H1 (cell line): ENCODE measurements around the gene ANGPTL8. TPM values are rescaled to one million over a fixed set of nuclear protein-coding genes. Genes with fewer than 3 reads are reported as not detected.
A peak's percentile ranks its signal among the peaks of the same experiment; 100 is the strongest.

Source experiments
- CTCF ChIA-PET: fragments of 300-600 bp; sonication (Branson Sonifier 250); formaldehyde crosslinking; loops from one replicate; lab custom pipeline; 2021; ENCODE audit not compliant: partially characterized antibody; lab: Charles Lee
- POLR2A ChIA-PET: fragments of 300-600 bp; sonication (Branson Sonifier 250); formaldehyde crosslinking; loops from one replicate; lab custom pipeline; 2021; ENCODE audit warnings: inconsistent platforms; ENCODE audit not compliant: partially characterized antibody; lab: Charles Lee
- DNase-seq, 2 experiments: peaks; one replicate each; pipeline versions ENCODE4 v3.0.0 to v3.0.0-alpha.2; 2010 to 2022; ENCODE audit warnings: low spot score in 2 of 2, low read depth in 1 of 2, mixed read lengths in 1 of 2
- FAIRE-seq: peaks from 2 replicates; lab custom pipeline; 2011; peaks lifted over from hg19 to GRCh38; lab: Jason Lieb, UNC
- H2AFZ ChIP-seq: 2 replicates; pipeline ENCODE4 v1.8.1; 2012; ENCODE audit warnings: low read length, inconsistent platforms
- H2AK5ac ChIP-seq: 2 replicates; pipeline ENCODE4 v1.6.1; 2013; ENCODE audit warnings: low read depth, low read length
- H2BK120ac ChIP-seq: replicated peaks from 2 replicates; pipeline ENCODE3; 2013; ENCODE audit warnings: low read depth, low read length, inconsistent platforms
- H2BK12ac ChIP-seq: 2 replicates; pipeline ENCODE4 v1.6.1; 2013; ENCODE audit warnings: low read depth, low read length
- H2BK15ac ChIP-seq: 2 replicates; pipeline ENCODE4 v1.6.1; 2013; ENCODE audit warnings: low read length
- H2BK20ac ChIP-seq: 2 replicates; pipeline ENCODE4 v1.6.1; 2013; ENCODE audit warnings: low read length
- H2BK5ac ChIP-seq: 2 replicates; pipeline ENCODE4 v1.6.1; 2013; ENCODE audit warnings: low read depth, low read length
- H3K14ac ChIP-seq: 2 replicates; pipeline ENCODE4 v1.6.1; 2013; ENCODE audit warnings: inconsistent platforms; ENCODE audit not compliant: insufficient read length
- H3K18ac ChIP-seq: 2 replicates; pipeline ENCODE4 v1.6.1; 2013; ENCODE audit warnings: low read length; ENCODE audit errors: extremely low read depth
- H3K23ac ChIP-seq: 2 replicates; pipeline ENCODE4 v1.6.1; 2013; ENCODE audit warnings: inconsistent platforms; ENCODE audit not compliant: insufficient read length
- H3K23me2 ChIP-seq: 2 replicates; pipeline ENCODE4 v1.6.1; 2013; ENCODE audit warnings: low read depth, low read length
- H3K27ac ChIP-seq: 2 replicates; pipeline ENCODE4 v1.6.1; 2011; ENCODE audit warnings: low read depth, low read length, inconsistent platforms
- H3K27me3 ChIP-seq, 4 experiments: replicated peaks in 1 of 4; 1 replicate in 1 of 4; 2 replicates in 3 of 4; pipeline versions ENCODE4 v1.6.1 to v1.8.1; 2011 to 2013; ENCODE audit warnings: low read length in 3 of 4, mild to moderate bottlenecking in 3 of 4, inconsistent platforms in 2 of 4, mixed read lengths in 2 of 4, moderate library complexity in 1 of 4; ENCODE audit not compliant: control insufficient read depth in 3 of 4, insufficient read depth in 3 of 4; ENCODE audit errors: extremely low read depth in 1 of 4
- H3K36me3 ChIP-seq, 4 experiments: 2 replicates each; pipeline versions ENCODE4 v1.6.1 to v1.8.1; 2011 to 2013; ENCODE audit warnings: mild to moderate bottlenecking in 4 of 4, low read length in 3 of 4, moderate library complexity in 2 of 4, control low read depth in 1 of 4, inconsistent platforms in 1 of 4; ENCODE audit not compliant: insufficient read depth in 4 of 4, control insufficient read depth in 2 of 4
- H3K4ac ChIP-seq: replicated peaks from 2 replicates; pipeline ENCODE3; 2013; ENCODE audit warnings: low read length, low read depth, mixed read lengths, inconsistent platforms; ENCODE audit not compliant: insufficient read length
- H3K4me1 ChIP-seq, 4 experiments: replicated peaks in 1 of 4; 1 replicate in 1 of 4; 2 replicates in 3 of 4; pipeline versions ENCODE4 v1.6.1 to v1.8.1; 2011 to 2013; ENCODE audit warnings: low read length in 3 of 4, inconsistent platforms in 2 of 4, mixed read lengths in 1 of 4; ENCODE audit not compliant: insufficient read depth in 4 of 4, control insufficient read depth in 3 of 4
- H3K4me2 ChIP-seq, 2 experiments: 2 replicates each; pipeline versions ENCODE4 v1.6.1 to v1.8.1; 2011 to 2013; ENCODE audit warnings: low read depth in 2 of 2, low read length in 2 of 2, control low read depth in 1 of 2, inconsistent platforms in 1 of 2, mild to moderate bottlenecking in 1 of 2; ENCODE audit not compliant: insufficient read depth in 1 of 2
- H3K4me3 ChIP-seq, 4 experiments: fragments of 200-600, 300-600 bp in 1 of 4; sonication (generic), shearing (Covaris generic), sonication (Bioruptor Twin) in 1 of 4; 2 replicates each; pipeline versions ENCODE4 v1.5.1 to v1.8.1; 2011 to 2016; ENCODE audit warnings: low read length in 4 of 4, low read depth in 3 of 4, control low read depth in 2 of 4, inconsistent platforms in 2 of 4, mild to moderate bottlenecking in 2 of 4, mixed read lengths in 1 of 4, moderate library complexity in 1 of 4; ENCODE audit not compliant: insufficient read depth in 2 of 4; ENCODE audit errors: extremely low read depth in 1 of 4
- H3K56ac ChIP-seq: replicated peaks from 2 replicates; pipeline ENCODE3; 2013; ENCODE audit warnings: low read depth, mild to moderate bottlenecking, mixed read lengths, low read length, inconsistent platforms; ENCODE audit not compliant: insufficient read length
- H3K79me1 ChIP-seq: 2 replicates; pipeline ENCODE4 v1.6.1; 2013; ENCODE audit warnings: low read depth, low read length, control low read depth
- H3K79me2 ChIP-seq, 2 experiments: 2 replicates each; pipeline versions ENCODE4 v1.6.1 to v1.8.1; 2012 to 2013; ENCODE audit warnings: low read length in 2 of 2, mild to moderate bottlenecking in 2 of 2, inconsistent platforms in 1 of 2; ENCODE audit not compliant: insufficient read depth in 2 of 2, control insufficient read depth in 1 of 2
- H3K9ac ChIP-seq, 4 experiments: replicated peaks in 1 of 4; 1 replicate in 1 of 4; 2 replicates in 3 of 4; pipeline versions ENCODE4 v1.6.1 to v1.8.1; 2011 to 2013; ENCODE audit warnings: low read depth in 3 of 4, low read length in 3 of 4, control low read depth in 2 of 4, mild to moderate bottlenecking in 2 of 4, moderate library complexity in 2 of 4, inconsistent platforms in 1 of 4; ENCODE audit errors: extremely low read depth in 1 of 4
- H3K9me3 ChIP-seq, 2 experiments: 2 replicates each; pipeline versions ENCODE4 v1.6.1 to v1.8.1; 2012 to 2013; ENCODE audit warnings: mild to moderate bottlenecking in 2 of 2, moderate library complexity in 2 of 2, control low read depth in 1 of 2, inconsistent platforms in 1 of 2, low read depth in 1 of 2, low read length in 1 of 2, mixed read lengths in 1 of 2; ENCODE audit not compliant: insufficient read depth in 2 of 2
- H4K20me1 ChIP-seq, 2 experiments: replicated peaks in 1 of 2; 2 replicates each; pipeline versions ENCODE3 to v1.8.1; 2011 to 2013; ENCODE audit warnings: inconsistent platforms in 2 of 2, low read length in 2 of 2, mild to moderate bottlenecking in 1 of 2; ENCODE audit not compliant: insufficient read depth in 2 of 2, control insufficient read depth in 1 of 2
- H4K5ac ChIP-seq: 2 replicates; pipeline ENCODE4 v1.6.1; 2013; ENCODE audit warnings: low read length, low read depth, mixed read lengths, inconsistent platforms; ENCODE audit not compliant: insufficient read length
- H4K8ac ChIP-seq: 2 replicates; pipeline ENCODE4 v1.8.0; 2013; ENCODE audit warnings: mild to moderate bottlenecking, moderate library complexity, low read length, inconsistent platforms; ENCODE audit not compliant: insufficient read depth; ENCODE audit errors: extremely low read depth
- H4K91ac ChIP-seq: replicated peaks from 2 replicates; pipeline ENCODE3; 2013; ENCODE audit warnings: low read length, mixed read lengths, inconsistent platforms; ENCODE audit not compliant: insufficient read length
- CBX8 ChIP-seq: fragments of 300-800, 300-1000 bp; sonication (generic); IDR thresholded peaks from 2 replicates; pipeline ENCODE4 v1.7.1; 2016; ENCODE audit warnings: low read depth, low read length, borderline replicate concordance
- CEBPB ChIP-seq: IDR thresholded peaks from 2 replicates; pipeline ENCODE4 v1.6.1; 2012; ENCODE audit warnings: low read depth, low read length
- EP300 ChIP-seq, 2 experiments: IDR thresholded peaks; 1 replicate in 1 of 2; 2 replicates in 1 of 2; pipeline ENCODE4 v1.6.1; 2011 to 2012; ENCODE audit warnings: low read depth in 2 of 2, low read length in 2 of 2, mild to moderate bottlenecking in 2 of 2, borderline replicate concordance in 1 of 2, inconsistent platforms in 1 of 2, moderate library complexity in 1 of 2
- MAFK ChIP-seq: IDR thresholded peaks from 2 replicates; pipeline ENCODE4 v1.6.1; 2012; ENCODE audit warnings: low read depth, mild to moderate bottlenecking, improper control_type of control experiment, low read length
- NRF1 ChIP-seq: IDR thresholded peaks from 2 replicates; pipeline ENCODE4 v1.6.1; 2011; ENCODE audit warnings: mild to moderate bottlenecking, low read depth, low read length, improper control_type of control experiment
- POLR2AphosphoS5 ChIP-seq: IDR thresholded peaks from 2 replicates; pipeline ENCODE4 v1.6.1; 2011; ENCODE audit warnings: low read depth, low read length
- TBP ChIP-seq: IDR thresholded peaks from 2 replicates; pipeline ENCODE4 v1.6.1; 2011; ENCODE audit warnings: low read depth, low read length, improper control_type of control experiment
- WGBS, 2 experiments: shearing (Covaris generic) in 1 of 2; methylation state at CpG; one replicate each; pipeline versions ENCODE4 v1.1.6 to v1.1.7; 2013 to 2015; ENCODE audit warnings: low lambda C conversion rate in 2 of 2, mixed read lengths in 2 of 2, inconsistent platforms in 1 of 2, low coverage in 1 of 2, missing lambda C conversion rate in 1 of 2; ENCODE audit not compliant: insufficient replicate concordance in 2 of 2, insufficient coverage in 1 of 2, insufficient read length in 1 of 2; ENCODE audit errors: extremely low coverage in 1 of 2, missing lambda C conversion rate in 1 of 2; 5-methylcytosine and 5-hydroxymethylcytosine counted together
- polyA plus RNA-seq, 7 experiments: library from polyadenylated mRNA; depleted of rRNA in 3 of 7; stranded (reverse) in 5 of 7; unstranded in 2 of 7; fragments of >200 nt in 5 of 7; fragments of 200-250 nt in 2 of 7; gene quantifications; 1 replicate in 5 of 7; 2 replicates in 1 of 7; 4 replicates in 1 of 7; pipeline versions ENCODE4 v1.2.1 to v1.2.3, GENCODE V29; 2011 to 2013; ENCODE audit warnings: missing spikeins in 2 of 7, mixed read lengths in 2 of 7
- total RNA-seq: library from RNA; stranded (reverse); fragmentation: NEBNext Ultra II Directional; extraction: Animal tissue kit (Norgen Biotek cat#: 25700); gene quantifications from 2 replicates; pipeline ENCODE4 v1.2.1, GENCODE V29; 2021
- TF ChIP-seq, protein P1 (sequence below), 3 experiments: IDR thresholded peaks; 1 replicate in 2 of 3; 2 replicates in 1 of 3; pipeline versions ENCODE4 v1.5.1 to v1.6.1; 2011; ENCODE audit warnings: low read length in 3 of 3, mild to moderate bottlenecking in 3 of 3, inconsistent platforms in 2 of 3, low read depth in 1 of 3, moderate library complexity in 1 of 3; ENCODE audit not compliant: insufficient read depth in 1 of 3; ENCODE audit errors: control extremely low read depth in 1 of 3

Gene ANGPTL8
- total and polyA plus RNA-seq, 2 of the 8 experiments (the other 6 are each of a cell fraction or from before 2014, with no cell fraction given): not detected

DNA sequence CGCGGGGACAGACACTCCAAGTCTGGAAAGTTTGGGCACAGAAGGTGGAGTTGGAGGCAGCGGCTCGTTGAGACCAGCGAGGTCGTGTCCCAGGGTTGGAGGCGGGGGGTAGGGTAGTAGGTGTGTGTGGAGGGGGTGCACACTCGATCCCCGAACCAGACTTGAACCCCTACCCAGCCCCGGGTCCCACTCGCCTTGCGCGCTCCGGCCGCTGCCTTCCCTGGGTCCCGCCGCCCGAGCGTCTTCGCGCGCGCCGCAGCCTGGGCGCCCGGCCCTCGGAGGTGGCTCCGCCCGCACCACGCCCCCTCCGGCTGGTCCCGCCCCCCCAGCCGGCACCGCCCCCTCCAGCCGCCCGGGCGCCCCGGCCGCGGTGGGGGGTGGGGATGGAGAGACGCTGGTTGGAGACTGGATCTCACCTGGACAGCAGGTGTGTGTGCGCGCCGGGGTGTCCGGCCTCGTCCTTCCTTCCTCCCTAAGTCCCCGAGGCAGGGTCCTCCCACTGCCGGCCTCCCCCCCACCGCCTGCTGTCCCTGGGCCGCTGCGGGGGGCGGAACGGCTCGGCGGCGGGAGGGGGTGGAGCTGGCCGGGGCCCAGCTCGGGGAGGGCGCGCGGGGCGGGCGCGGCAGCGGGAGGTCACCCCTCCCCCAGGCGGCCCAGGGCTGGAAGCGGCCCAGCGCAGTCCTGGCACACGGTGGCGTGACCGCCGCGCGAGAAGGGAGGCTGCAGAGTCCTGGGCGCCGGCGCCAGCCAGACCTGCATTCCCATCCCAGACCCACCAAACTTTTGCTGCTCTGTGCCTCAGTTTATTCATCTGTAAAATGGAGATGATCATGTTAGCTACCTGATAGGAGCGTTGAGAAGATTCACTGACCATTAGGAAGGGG, 41.9 kb upstream of the ANGPTL8 start, which contains the start of gene KANK2:
TSS of gene KANK2 (minus strand) at position 255 of the 884 bp plus-strand sequence. CDS start 3,034 bp downstream, outside the sequence.
- Histone ChIP-seq H3K4me1 (peaks cover 0 to 3% (median 2%) of the 10 kb centered on the region in 4 experiments; a peak in 4 of 7 replicates), H3K27me3 (no peaks in the 10 kb centered on the region), H4K91ac (peak within 1 kb of the TSS; percentile 77), H4K8ac (peak within 1 kb of the TSS; percentile 88), H3K14ac (no peak within 1 kb of the TSS), H3K4me3 (peak within 1 kb of the TSS; percentile 60 to 85 (median 81)), H3K23ac (no peak within 1 kb of the TSS), H3K23me2 (peaks cover 6% of the 10 kb centered on the region; the same call in 1 of the 2 replicates), H3K27ac (no peak within 1 kb of the TSS; the same call in 1 of the 2 replicates), H3K4ac (peak within 1 kb of the TSS; percentile 78), H3K4me2 (peak within 1 kb of the TSS; percentile 54 to 79), H3K79me1 (no peaks in the 10 kb centered on the region; the same call in 1 of the 2 replicates), H2BK15ac (peak within 1 kb of the TSS; percentile 88; the same call in 1 of the 2 replicates), H2BK120ac (no peak within 1 kb of the TSS), H4K20me1 (no peaks in the 10 kb centered on the region), H3K9me3 (no peaks in the 10 kb centered on the region), H3K56ac (no peak within 1 kb of the TSS), H2BK5ac (peak within 1 kb of the TSS; percentile 71; the same call in 1 of the 2 replicates), H3K18ac (peak within 1 kb of the TSS; percentile 90), H3K79me2 (no peaks in the 10 kb centered on the region), H2BK20ac (no peak within 1 kb of the TSS), H4K5ac (peak within 1 kb of the TSS; percentile 88), H3K36me3 (peaks cover 2 to 17% (median 9%) of the 10 kb centered on the region in 4 experiments; a peak in 5 of 8 replicates), H3K9ac (peak within 1 kb of the TSS; percentile 38 to 71 (median 58)), H2AK5ac (0 out of 2 replicates have a peak within 1 kb of the TSS, but pooled peaks have one; percentile 16), H2AFZ (peak within 1 kb of the TSS; percentile 86), H2BK12ac (peak within 1 kb of the TSS; percentile 43; the same call in 1 of the 2 replicates)
- no peak for FAIRE-seq
- 5% methylated on average over 23 of the region's 78 CpGs; no CpG with 5 or more reads in 1 of the 2 experiments for WGBS, 2 experiments
- ChIA-PET POLR2A (interaction anchor here (0.7 to 2.0 kb wide), 5 partner anchors 10 to 104 kb away, joined by 3 to 4 read pairs (median 3); partner anchors contain the start of gene SPC24), CTCF (interaction anchor here (0.6 to 1.2 kb wide), 2 partner anchors 9 to 230 kb away, joined by 3 read pairs; no protein-coding TSS in a partner anchor)
- peak; percentile 65 to 95 for DNase-seq
- TF ChIP-seq, protein P1, sequence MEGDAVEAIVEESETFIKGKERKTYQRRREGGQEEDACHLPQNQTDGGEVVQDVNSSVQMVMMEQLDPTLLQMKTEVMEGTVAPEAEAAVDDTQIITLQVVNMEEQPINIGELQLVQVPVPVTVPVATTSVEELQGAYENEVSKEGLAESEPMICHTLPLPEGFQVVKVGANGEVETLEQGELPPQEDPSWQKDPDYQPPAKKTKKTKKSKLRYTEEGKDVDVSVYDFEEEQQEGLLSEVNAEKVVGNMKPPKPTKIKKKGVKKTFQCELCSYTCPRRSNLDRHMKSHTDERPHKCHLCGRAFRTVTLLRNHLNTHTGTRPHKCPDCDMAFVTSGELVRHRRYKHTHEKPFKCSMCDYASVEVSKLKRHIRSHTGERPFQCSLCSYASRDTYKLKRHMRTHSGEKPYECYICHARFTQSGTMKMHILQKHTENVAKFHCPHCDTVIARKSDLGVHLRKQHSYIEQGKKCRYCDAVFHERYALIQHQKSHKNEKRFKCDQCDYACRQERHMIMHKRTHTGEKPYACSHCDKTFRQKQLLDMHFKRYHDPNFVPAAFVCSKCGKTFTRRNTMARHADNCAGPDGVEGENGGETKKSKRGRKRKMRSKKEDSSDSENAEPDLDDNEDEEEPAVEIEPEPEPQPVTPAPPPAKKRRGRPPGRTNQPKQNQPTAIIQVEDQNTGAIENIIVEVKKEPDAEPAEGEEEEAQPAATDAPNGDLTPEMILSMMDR (IDR thresholded peaks at IDR 0.05; ENCODE audit: control extremely low read depth in 1 of 3, insufficient read depth in 1 of 3, low read depth in 1 of 3, low read length in 3 of 3): peak in 1 of 3 experiments; percentile 13; a peak in 2 of 4 replicates
- TF ChIP-seq MAFK (no peak), CEBPB (no peak), NRF1 (no peak), POLR2AphosphoS5 (peak; percentile 34; the same call in 1 of the 2 replicates), EP300 (IDR thresholded peaks at IDR 0.05; ENCODE audit: borderline replicate concordance in 1 of 2, low read depth in 2 of 2, low read length in 2 of 2) (no peak), TBP (no peak), CBX8 (no peak)
